ENCODE measurements around the gene COBL. TPM values are rescaled to one million over a fixed set of nuclear protein-coding genes. Genes with fewer than 3 reads are reported as not detected.

COBL gene
- total and polyA plus RNA-seq, 2 of the 4 experiments (the other 2 are of a cell fraction): under 0.01 TPM; not detected in 1

- ChIA-PET CTCF (no interaction called here), POLR2A (ENCODE audit: unreplicated experiment) (no interaction called here)
- no peak overlapping the region for H2AFZ ChIP-seq (replicated peaks; ENCODE audit: low read length, poor library complexity)
- intact Hi-C loops (cut with micrococcal nuclease): no loop called here
- no peaks in the 10 kb centered on the region for H3K27me3 ChIP-seq (ENCODE audit: control insufficient read depth, insufficient read depth, low read length)
- DNase-seq (no peak), ATAC-seq (ENCODE audit: low read depth) (no peak)
- no peak overlapping the region for H3K18ac ChIP-seq (ENCODE audit: low read depth, low read length)
- H3K14ac ChIP-seq (replicated peaks; ENCODE audit: low read depth, low read length): no peak overlapping the region
- no peaks in the 10 kb centered on the region for H4K20me1 ChIP-seq (ENCODE audit: insufficient read depth, low read length)
- H4K8ac ChIP-seq (ENCODE audit: low read depth in 2 of 2, low read length in 2 of 2): no peak overlapping the region
- H3K9ac ChIP-seq (ENCODE audit: low read depth, low read length): no peak overlapping the region
- WGBS, 2 experiments (ENCODE audit: extremely low coverage in 2 of 2, insufficient read length in 1 of 2): 62% methylated on average over 3 of the region's 8 CpGs; no CpG with 5 or more reads in 1 of the 2 experiments
- no peak overlapping the region for H3K23ac ChIP-seq (ENCODE audit: low read depth, low read length)
- no peak overlapping the region for H4K91ac ChIP-seq (ENCODE audit: insufficient read depth, low read depth, low read length)
- dilution Hi-C loops (cut with HindIII; ENCODE audit: low sequenced_read_pairs, unreplicated experiment): no loop called here
- no peak overlapping the region for H3K56ac ChIP-seq (ENCODE audit: extremely low read depth, insufficient read depth, low read length)
- in situ Hi-C loops (cut with MboI; ENCODE audit: low sequenced_read_pairs): no loop called here
- no peak overlapping the region for H3K4ac ChIP-seq (ENCODE audit: low read depth, low read length)
- no peak for TF ChIP-seq CTCF (conservative IDR thresholded peaks at IDR 0.05; ENCODE audit: low read depth, low read length)
- no peak for TF ChIP-seq CEBPB (IDR thresholded peaks at IDR 0.05; ENCODE audit: low read depth, low read length)
- TF ChIP-seq CHD1 (IDR thresholded peaks at IDR 0.05; ENCODE audit: low read depth, low read length): no peak
- TF ChIP-seq FOS (IDR thresholded peaks at IDR 0.05; ENCODE audit: low read depth, low read length): no peak
- no peak for TF ChIP-seq ELK1 (IDR thresholded peaks at IDR 0.05; ENCODE audit: borderline replicate concordance, low read depth, low read length)
- TF ChIP-seq SMC3 (IDR thresholded peaks at IDR 0.05; ENCODE audit: low read depth, low read length): no peak
- TF ChIP-seq MAZ (IDR thresholded peaks at IDR 0.05; ENCODE audit: borderline replicate concordance, low read depth, low read length): no peak
- no peak for TF ChIP-seq MAFK (IDR thresholded peaks at IDR 0.05; ENCODE audit: low read depth, low read length)
- no peak for TF ChIP-seq RFX5 (IDR thresholded peaks at IDR 0.05; ENCODE audit: low read depth, low read length)
- no peak for TF ChIP-seq MXI1 (IDR thresholded peaks at IDR 0.05; ENCODE audit: borderline replicate concordance, low read depth, low read length)
- TF ChIP-seq NFE2L2 (IDR thresholded peaks at IDR 0.05; ENCODE audit: low read depth, low read length): no peak
- TF ChIP-seq USF2 (IDR thresholded peaks at IDR 0.05; ENCODE audit: low read depth, low read length): no peak
- no peak for TF ChIP-seq POLR2A (IDR thresholded peaks at IDR 0.05; ENCODE audit: low read depth, low read length)
- no peak for TF ChIP-seq RAD21 (IDR thresholded peaks at IDR 0.05; ENCODE audit: low read length)
- TF ChIP-seq BHLHE40 (IDR thresholded peaks at IDR 0.05; ENCODE audit: low read depth, low read length): no peak
- TF ChIP-seq RCOR1 (IDR thresholded peaks at IDR 0.05; ENCODE audit: insufficient replicate concordance, low read length): no peak
- no peaks in the 10 kb centered on the region for H3K9me3 ChIP-seq (ENCODE audit: control insufficient read depth, insufficient read depth, low read length)
- no peak overlapping the region for H2BK120ac ChIP-seq (ENCODE audit: low read depth, low read length)
- no peaks in the 10 kb centered on the region for H3K9me1 ChIP-seq (ENCODE audit: insufficient read depth, low read length)
- H3K79me1 ChIP-seq (ENCODE audit: low read depth in 1 of 2, low read length in 2 of 2): no peaks in the 10 kb centered on the region
- H2BK5ac ChIP-seq (ENCODE audit: low read depth, low read length, poor library complexity, severe bottlenecking): no peak overlapping the region
- no peak overlapping the region for H2BK20ac ChIP-seq (ENCODE audit: low read depth, low read length)
- no peak overlapping the region for H3K4me3 ChIP-seq (ENCODE audit: insufficient read depth, low read depth, low read length)
- H2AK9ac ChIP-seq (replicated peaks; ENCODE audit: low read depth, low read length, poor library complexity): no peak overlapping the region
- no peak overlapping the region for H2BK15ac ChIP-seq (ENCODE audit: low read depth, low read length)
- H4K5ac ChIP-seq (ENCODE audit: low read depth, low read length): no peak overlapping the region
- no TSS peak for BruUV-seq (replicated peaks)
- H3K4me2 ChIP-seq (ENCODE audit: low read depth, low read length): no peak overlapping the region
- no peaks in the 10 kb centered on the region for H3K4me1 ChIP-seq (ENCODE audit: control insufficient read depth, insufficient read depth, low read length)
- H3K27ac ChIP-seq (ENCODE audit: insufficient read depth, low read length): no peak overlapping the region
- H2AK5ac ChIP-seq (ENCODE audit: low read depth, low read length): no peak overlapping the region
- H3K36me3 ChIP-seq (ENCODE audit: control insufficient read depth, insufficient read depth, low read length): no peaks in the 10 kb centered on the region
Measured at GRCh38 chr7:51234609-51235308, 81.8 kb downstream of the COBL start.

All from IMR-90 (cell line).